ENCODE data around the gene CCDC89.

CCDC89 gene

DNA sequence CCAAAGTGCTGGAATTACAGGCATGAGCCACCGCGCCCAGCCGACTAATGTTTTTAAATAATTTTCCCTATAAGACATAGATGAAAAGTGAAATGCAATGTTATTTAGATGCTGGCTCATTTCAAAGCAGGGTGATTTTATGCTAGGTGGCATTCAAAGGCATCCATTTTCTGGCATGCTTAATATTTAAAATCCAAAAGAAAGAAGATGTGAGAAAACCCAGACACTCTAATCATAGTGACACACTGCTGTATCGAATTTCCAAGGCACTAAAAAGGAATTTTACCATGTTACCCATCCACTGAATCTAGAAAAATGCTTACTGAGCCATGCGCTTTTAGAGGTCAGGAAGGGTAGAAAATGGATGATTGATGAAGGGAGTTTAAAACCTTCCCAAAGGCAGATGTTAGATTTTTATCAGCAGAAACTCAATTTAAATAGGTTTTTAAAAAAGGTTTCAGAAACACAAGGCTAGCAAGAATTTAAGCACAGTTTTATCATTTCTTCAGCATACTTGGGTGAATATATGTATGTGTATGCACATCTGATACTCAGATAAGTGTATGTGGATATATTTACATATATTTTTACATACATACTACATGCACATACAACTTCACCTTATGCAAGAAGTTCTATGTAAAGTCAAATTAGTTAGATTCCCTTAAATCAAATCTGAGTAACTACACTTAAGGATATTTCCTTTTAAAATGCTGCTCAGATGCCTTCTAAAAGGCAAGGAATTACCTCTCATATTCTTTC is 24.1 kb upstream of the CCDC89 start:
- TF ChIP-seq, protein P1, sequence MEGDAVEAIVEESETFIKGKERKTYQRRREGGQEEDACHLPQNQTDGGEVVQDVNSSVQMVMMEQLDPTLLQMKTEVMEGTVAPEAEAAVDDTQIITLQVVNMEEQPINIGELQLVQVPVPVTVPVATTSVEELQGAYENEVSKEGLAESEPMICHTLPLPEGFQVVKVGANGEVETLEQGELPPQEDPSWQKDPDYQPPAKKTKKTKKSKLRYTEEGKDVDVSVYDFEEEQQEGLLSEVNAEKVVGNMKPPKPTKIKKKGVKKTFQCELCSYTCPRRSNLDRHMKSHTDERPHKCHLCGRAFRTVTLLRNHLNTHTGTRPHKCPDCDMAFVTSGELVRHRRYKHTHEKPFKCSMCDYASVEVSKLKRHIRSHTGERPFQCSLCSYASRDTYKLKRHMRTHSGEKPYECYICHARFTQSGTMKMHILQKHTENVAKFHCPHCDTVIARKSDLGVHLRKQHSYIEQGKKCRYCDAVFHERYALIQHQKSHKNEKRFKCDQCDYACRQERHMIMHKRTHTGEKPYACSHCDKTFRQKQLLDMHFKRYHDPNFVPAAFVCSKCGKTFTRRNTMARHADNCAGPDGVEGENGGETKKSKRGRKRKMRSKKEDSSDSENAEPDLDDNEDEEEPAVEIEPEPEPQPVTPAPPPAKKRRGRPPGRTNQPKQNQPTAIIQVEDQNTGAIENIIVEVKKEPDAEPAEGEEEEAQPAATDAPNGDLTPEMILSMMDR (conservative IDR thresholded peaks at IDR 0.05; ENCODE audit: low read depth, low read length), result no peak
- no peak overlapping the region for H3K4me3 ChIP-seq (ENCODE audit: low read length)
- DNase-seq (ENCODE audit: low read depth), result no peak

DNA sequence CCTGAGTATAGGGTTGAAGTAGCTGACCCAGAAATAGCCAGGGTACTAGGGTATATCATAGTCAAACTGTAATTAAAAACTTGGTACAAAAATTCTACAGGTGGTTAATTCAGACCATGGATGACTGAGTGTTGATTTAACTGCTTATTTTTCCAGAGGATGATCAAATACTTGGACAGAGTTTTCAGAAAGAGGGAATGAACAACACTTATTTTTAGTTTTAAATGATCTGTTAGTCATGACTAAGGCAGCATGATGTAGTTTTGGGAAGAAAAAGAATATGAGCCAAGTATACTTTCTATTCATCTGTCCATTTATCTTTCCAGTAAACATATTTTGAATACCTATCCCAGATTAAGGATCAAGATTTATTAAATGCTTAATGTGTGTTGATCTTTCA is 19.8 kb upstream of the CCDC89 start:
- no peak for DNase-seq (ENCODE audit: low read depth)
- H3K4me3 ChIP-seq (ENCODE audit: low read length), result no peak overlapping the region
- TF ChIP-seq, protein P1 (conservative IDR thresholded peaks at IDR 0.05; ENCODE audit: low read depth, low read length), result no peak

DNA sequence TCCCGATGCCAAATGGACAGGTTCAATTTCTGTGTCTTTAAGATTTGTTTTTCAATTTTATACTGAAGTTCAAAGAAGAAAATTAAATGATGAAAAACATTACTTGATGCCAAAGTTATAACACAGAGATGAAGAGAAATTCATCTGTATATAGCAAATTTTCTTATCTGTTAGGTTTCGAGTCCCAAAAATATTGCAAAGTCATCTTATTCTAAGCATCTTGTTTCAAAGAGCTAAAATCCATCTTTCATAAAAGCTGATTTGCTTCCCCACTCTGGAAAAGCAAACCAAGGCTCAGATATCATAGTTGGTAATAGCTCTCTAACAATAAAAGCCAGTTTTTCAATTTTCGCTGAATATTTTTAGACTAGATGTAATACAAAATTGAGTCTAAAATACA is 19.0 kb upstream of the CCDC89 start:
- TF ChIP-seq, protein P1 (conservative IDR thresholded peaks at IDR 0.05; ENCODE audit: low read depth, low read length), result no peak
- no peak for DNase-seq (ENCODE audit: low read depth)
- H3K4me3 ChIP-seq (ENCODE audit: low read length), result no peak overlapping the region

DNA sequence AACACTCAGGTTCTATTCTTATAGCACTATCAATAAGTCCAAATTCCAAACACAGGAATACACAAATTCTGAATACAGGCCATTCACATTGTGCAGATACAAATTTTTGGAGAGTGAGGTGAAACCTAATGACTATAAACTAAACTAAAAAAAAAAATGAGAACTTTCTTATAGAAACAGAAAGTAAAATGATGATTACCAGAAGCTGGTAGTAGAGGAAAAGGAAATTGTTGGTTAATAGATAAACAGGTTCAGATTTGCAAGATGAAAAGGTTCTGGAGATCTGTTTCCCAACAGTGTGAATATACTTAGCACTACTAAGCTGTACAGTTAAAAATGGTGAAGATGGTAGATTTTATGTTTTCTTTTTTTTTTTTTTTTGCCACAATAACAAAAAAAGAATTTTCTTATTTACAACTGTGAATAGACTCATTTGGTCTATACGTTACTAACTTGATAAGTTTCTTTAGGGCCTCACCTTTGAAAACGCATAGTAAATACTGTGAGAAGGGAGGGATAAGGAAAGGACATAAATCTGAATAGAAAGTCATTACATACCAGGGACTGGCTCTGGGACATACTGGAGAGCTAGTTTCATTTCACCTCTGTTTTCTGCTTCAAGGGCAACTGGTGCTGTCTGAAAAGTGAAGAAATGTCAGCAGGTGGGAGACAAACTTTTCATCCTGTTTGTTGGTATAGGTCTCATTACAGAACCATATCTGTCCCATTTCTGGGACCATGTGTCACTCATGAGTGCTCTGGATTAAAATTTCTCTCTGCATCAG is 14.2 kb upstream of the CCDC89 start:
- no peak overlapping the region for H3K4me3 ChIP-seq (ENCODE audit: low read length)
- no peak for DNase-seq (ENCODE audit: low read depth)
- TF ChIP-seq, protein P1 (conservative IDR thresholded peaks at IDR 0.05; ENCODE audit: low read depth, low read length), result no peak

DNA sequence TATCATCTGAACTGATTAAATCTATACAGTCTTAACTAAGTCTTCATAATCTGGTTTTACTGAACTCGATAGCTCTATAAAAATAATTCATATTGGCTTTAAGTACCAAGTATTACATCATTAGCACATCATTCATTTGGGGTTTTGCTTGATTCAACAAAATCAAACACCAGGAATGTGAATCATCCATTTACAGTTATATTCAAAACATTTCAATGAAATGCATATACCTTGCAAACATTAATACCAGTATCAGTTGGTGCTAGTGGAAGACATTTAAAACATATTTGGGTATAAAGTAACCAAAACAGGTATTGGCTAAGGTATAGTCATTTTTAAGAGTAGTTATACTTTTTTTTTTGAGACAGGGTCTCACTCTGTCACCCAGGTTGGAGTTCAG is 12.2 kb upstream of the CCDC89 start:
- no peak overlapping the region for H3K4me3 ChIP-seq (ENCODE audit: low read length)
- no peak for DNase-seq (ENCODE audit: low read depth)
- TF ChIP-seq, protein P1 (conservative IDR thresholded peaks at IDR 0.05; ENCODE audit: low read depth, low read length), result no peak

DNA sequence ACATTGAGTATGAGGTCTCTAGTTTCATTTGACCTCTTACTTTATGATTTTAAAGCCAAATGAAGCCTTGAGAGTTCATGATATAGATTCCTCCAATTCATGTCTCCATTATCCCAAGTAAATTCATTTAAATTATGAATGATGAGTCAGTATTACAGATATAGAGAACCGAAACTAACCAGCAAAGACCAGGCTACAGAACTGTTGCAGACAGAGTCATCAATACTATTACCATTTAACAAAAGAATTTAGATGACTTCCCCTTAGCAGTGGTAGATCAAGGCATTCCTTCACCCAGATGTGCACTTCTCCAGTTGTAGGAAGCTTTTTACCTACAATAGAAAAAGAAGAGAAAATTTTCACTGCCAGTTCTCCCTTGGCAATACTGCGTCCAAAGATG is 11.8 kb upstream of the CCDC89 start:
- DNase-seq (ENCODE audit: low read depth), result no peak
- TF ChIP-seq, protein P1 (conservative IDR thresholded peaks at IDR 0.05; ENCODE audit: low read depth, low read length), result no peak
- H3K4me3 ChIP-seq (ENCODE audit: low read length), result no peak overlapping the region

DNA sequence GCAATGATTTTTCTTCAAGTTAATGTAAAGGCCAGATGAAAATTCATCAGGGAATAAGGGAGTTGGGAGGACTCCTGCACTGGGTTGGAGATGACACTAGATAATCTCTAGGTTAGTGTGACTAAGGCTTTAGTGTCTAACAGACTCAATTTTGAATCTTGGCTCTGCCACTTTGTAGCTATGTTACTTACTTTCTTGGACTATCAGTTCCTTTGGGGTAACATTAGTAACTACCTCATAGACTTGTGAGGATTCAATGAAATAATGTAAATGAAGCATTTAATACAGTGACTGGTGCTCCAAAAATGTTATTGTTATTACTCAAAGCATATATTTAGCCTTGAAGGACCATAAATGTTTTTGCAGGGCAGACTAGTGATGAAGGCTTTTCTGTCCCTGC is 9.6 kb upstream of the CCDC89 start:
- TF ChIP-seq, protein P1 (conservative IDR thresholded peaks at IDR 0.05; ENCODE audit: low read depth, low read length), result no peak
- no peak overlapping the region for H3K4me3 ChIP-seq (ENCODE audit: low read length)
- no peak for DNase-seq (ENCODE audit: low read depth)

Data from retinal pigment epithelial cell (primary cell).